Brain microvascular endothelial cell (primary cell): ENCODE data around the gene CFAP251.

ENCODE experiments used
- DNase-seq: peaks from one replicate; pipeline ENCODE4 v3.0.0-alpha.2; 2020
- H3K27ac ChIP-seq: fragments of 250-450 bp; sonication (Bioruptor Pico); 2 replicates; pipeline ENCODE4 v1.5.1; 2020; ENCODE audit warnings: mild to moderate bottlenecking, moderate library complexity
- H3K27me3 ChIP-seq: fragments of 250-450 bp; sonication (Bioruptor Pico); replicated peaks from 2 replicates; pipeline ENCODE4 v1.5.1; 2020; ENCODE audit warnings: mild to moderate bottlenecking
- H3K36me3 ChIP-seq: fragments of 250-450 bp; sonication (Bioruptor Pico); replicated peaks from 2 replicates; pipeline ENCODE4 v1.5.1; 2020; ENCODE audit warnings: mild to moderate bottlenecking
- H3K4me3 ChIP-seq: 2 replicates; pipeline ENCODE4 v1.5.1; 2011; ENCODE audit warnings: low read depth, mild to moderate bottlenecking, control low read depth, low read length, moderate library complexity
- CTCF ChIP-seq: IDR thresholded peaks from 2 replicates; pipeline ENCODE4 v1.5.1; 2011; ENCODE audit warnings: low read depth, mild to moderate bottlenecking, moderate library complexity, low read length, control low read depth, inconsistent platforms; ENCODE audit errors: missing control alignments
- in situ Hi-C: cut with HindIII; loops from 2 replicates; pipeline ENCODE4 v1.10.0; 2017; ENCODE audit warnings: low sequenced_read_pairs, low pct_ligation_motif_present

The CFAP251 gene

GRCh38 chr12:121915841-121916321 is 2.5 kb upstream of the CFAP251 start:
- peaks cover 51% of the 10 kb centered on the region for H3K36me3 ChIP-seq
- no peak for DNase-seq

GRCh38 chr12:121916719-121917118 is 1.7 kb upstream of the CFAP251 start:
- DNase-seq: no peak

More at GRCh38 chr12:121915841-121916321, 2.5 kb upstream of the CFAP251 start:
- Histone ChIP-seq H3K27ac (no peak overlapping the region), H3K27me3 (no peaks in the 10 kb centered on the region), H3K4me3 (no peak overlapping the region)
- in situ Hi-C loops: no loop called here
- no peak for TF ChIP-seq CTCF

GRCh38 chr12:121918679-121919038 is 267 bp downstream of the CFAP251 start:
- in situ Hi-C loops: no loop called here
- DNase-seq: no peak
- peak overlapping the region; percentile 55 for H3K4me3 ChIP-seq
- TF ChIP-seq CTCF: no peak
- peaks cover 40% of the 10 kb centered on the region for H3K36me3 ChIP-seq
- no peaks in the 10 kb centered on the region for H3K27me3 ChIP-seq
- peak overlapping the region; percentile 47 for H3K27ac ChIP-seq

More at GRCh38 chr12:121916719-121917118, 1.7 kb upstream of the CFAP251 start:
- H3K27ac ChIP-seq: no peak overlapping the region
- H3K27me3 ChIP-seq: no peaks in the 10 kb centered on the region
- peaks cover 46% of the 10 kb centered on the region for H3K36me3 ChIP-seq
- TF ChIP-seq CTCF: no peak
- in situ Hi-C loops: no loop called here
- H3K4me3 ChIP-seq: no peak overlapping the region

- Histone ChIP-seq H3K27me3 (no peaks in the 10 kb centered on the region), H3K36me3 (peaks cover 21% of the 10 kb centered on the region), H3K4me3 (no peak overlapping the region), H3K27ac (no peak overlapping the region)
- TF ChIP-seq CTCF: no peak
- DNase-seq: no peak
- in situ Hi-C loops: no loop called here
Measured at GRCh38 chr12:121921066-121921465, 2.7 kb downstream of the CFAP251 start.

- no peaks in the 10 kb centered on the region for H3K36me3 ChIP-seq
- H3K4me3 ChIP-seq: no peak overlapping the region
- TF ChIP-seq CTCF: no peak
- in situ Hi-C loops: no loop called here
- no peaks in the 10 kb centered on the region for H3K27me3 ChIP-seq
- peak overlapping the region; percentile 84 for H3K27ac ChIP-seq
- peak; percentile 67 for DNase-seq
Measured at GRCh38 chr12:121925358-121925695, 6.9 kb downstream of the CFAP251 start.
